Left colon (tissue), 2 donors: ENCODE results near the gene MYL5. TPM values are rescaled to one million over a fixed set of nuclear protein-coding genes. Genes with fewer than 3 reads are reported as not detected.
A peak's percentile ranks its signal among the peaks of the same experiment; 100 is the strongest.

ENCODE experiments used
- ATAC-seq: fragments of 200-7000 bp; cut with Tn5 transposase; one replicate; pipeline ENCODE4 v1.9.1; 2020; ENCODE audit warnings: mild to moderate bottlenecking, moderate library complexity
- DNase-seq, 2 donors: peaks; one replicate each; pipeline ENCODE4 v3.0.0-alpha.2; 2020
- intact Hi-C, 2 donors: fragments of 100-400 bp; cut with DNase I in 1 of 2; cut with micrococcal nuclease in 1 of 2; formaldehyde crosslinking; loops; one replicate each; pipeline versions ENCODE4 v1.11.2 to v1.14.0; 2022; cut with DNase I, micrococcal nuclease
- long read RNA-seq: library from polyadenylated mRNA; unstranded; transcript quantifications from one replicate; pipeline ENCODE4 v2.0.0, GENCODE V29; 2021
- total RNA-seq, 2 donors: library from RNA; stranded (reverse); fragmentation: NEBNext Ultra II Directional; extraction: Animal tissue kit (Norgen Biotek cat#: 25700); gene quantifications; one replicate each; pipeline ENCODE4 v1.2.1, GENCODE V29; 2021
- donor health status: DM: no; HTN: no; CAD: no.
- donor health status: DM: yes; HTN: yes; CAD: no.

The MYL5 gene
- total RNA-seq, result 10 to 100 TPM; 30.0 to 37.1 TPM
- long read RNA-seq, partial matches to known transcripts, result 4 of 16 reads
- long read RNA-seq, other reads (novel, unspliced or antisense), result 11 of 16 reads

GRCh38 chr4:674172-675035 lies at the start of gene MYL5, which contains the start of gene ATP5ME:
Gene MYL5, plus strand, starts transcription at chr4:674542. Its CDS starts 3,485 bp downstream, at chr4:678027.
Gene ATP5ME, minus strand, starts transcription at chr4:674276. Its CDS starts 29 bp downstream, at chr4:674247.
- DNase-seq (peak; percentile 97), ATAC-seq (peak; percentile 75)
- intact Hi-C loops, result no loop called here

- intact Hi-C loops, result no loop called here
- no peak for ATAC-seq
Observed at GRCh38 chr4:624705-625590, 49.4 kb upstream of the MYL5 start, which contains the start of gene PDE6B. Gene PDE6B, plus strand, starts transcription at chr4:625573. Its CDS starts 54 bp downstream, at chr4:625627.

GRCh38 chr4:625631-626161 lies 48.6 kb upstream of the MYL5 start:
- DNase-seq (peak in 1 of 2 donors; percentile 10), ATAC-seq (no peak)
- intact Hi-C loops, result no loop called here

More at GRCh38 chr4:624705-625590, 49.4 kb upstream of the MYL5 start, which contains the start of gene PDE6B:
- no peak for DNase-seq

GRCh38 chr4:626201-627091 lies 47.9 kb upstream of the MYL5 start:
- ATAC-seq (no peak), DNase-seq (no peak)

GRCh38 chr4:627347-628125 lies 46.8 kb upstream of the MYL5 start:
- intact Hi-C loops, result no loop called here
- ATAC-seq, result no peak
- DNase-seq, result peak in 1 of 2 donors; percentile 5

More at GRCh38 chr4:626201-627091, 47.9 kb upstream of the MYL5 start:
- intact Hi-C loops, result no loop called here

- intact Hi-C loops, result no loop called here
- ATAC-seq (no peak), DNase-seq (peak in 1 of 2 donors; percentile 15)
Observed at GRCh38 chr4:628311-628741, 46.0 kb upstream of the MYL5 start.

- ATAC-seq, result no peak
- intact Hi-C loops, result no loop called here
Observed at GRCh38 chr4:628821-629635, 45.3 kb upstream of the MYL5 start.

GRCh38 chr4:629636-629914 lies 44.8 kb upstream of the MYL5 start:
- ATAC-seq, result no peak
- intact Hi-C loops, result no loop called here
- DNase-seq, result no peak

More at GRCh38 chr4:628821-629635, 45.3 kb upstream of the MYL5 start:
- peak in 1 of 2 donors; percentile 17 for DNase-seq

GRCh38 chr4:629915-630641 lies 44.3 kb upstream of the MYL5 start:
- intact Hi-C loops, result no loop called here
- no peak for DNase-seq
- no peak for ATAC-seq

- ATAC-seq (no peak), DNase-seq (no peak)
- intact Hi-C loops, result no loop called here
Observed at GRCh38 chr4:630656-631055, 43.7 kb upstream of the MYL5 start.

- no peak for ATAC-seq
- DNase-seq, result no peak
- intact Hi-C loops, result no loop called here
Observed at GRCh38 chr4:632196-632790, 42.0 kb upstream of the MYL5 start.

- DNase-seq, result no peak
- intact Hi-C loops, result no loop called here
- no peak for ATAC-seq
Observed at GRCh38 chr4:632926-633325, 41.4 kb upstream of the MYL5 start.

- ATAC-seq, result no peak
- intact Hi-C loops, result no loop called here
- no peak for DNase-seq
Observed at GRCh38 chr4:633406-633805, 40.9 kb upstream of the MYL5 start.

- no peak for DNase-seq
- ATAC-seq, result no peak
- intact Hi-C loops, result no loop called here
Observed at GRCh38 chr4:633976-634598, 40.3 kb upstream of the MYL5 start.

GRCh38 chr4:634599-634985 lies 39.8 kb upstream of the MYL5 start:
- DNase-seq (no peak), ATAC-seq (no peak)
- intact Hi-C loops, result no loop called here
